GM21447 (cell line): ENCODE measurements around the gene ELOVL3.

ENCODE experiments used
- ATAC-seq: cut with Tn5 transposase; IDR thresholded peaks from one replicate; pipeline ENCODE4 v1.9.1; 2021; ENCODE audit not compliant: unreplicated experiment

Gene ELOVL3

GRCh38 chr10:102226542-102226870 lies 407 bp downstream of the ELOVL3 start:
- no peak for ATAC-seq

DNA sequence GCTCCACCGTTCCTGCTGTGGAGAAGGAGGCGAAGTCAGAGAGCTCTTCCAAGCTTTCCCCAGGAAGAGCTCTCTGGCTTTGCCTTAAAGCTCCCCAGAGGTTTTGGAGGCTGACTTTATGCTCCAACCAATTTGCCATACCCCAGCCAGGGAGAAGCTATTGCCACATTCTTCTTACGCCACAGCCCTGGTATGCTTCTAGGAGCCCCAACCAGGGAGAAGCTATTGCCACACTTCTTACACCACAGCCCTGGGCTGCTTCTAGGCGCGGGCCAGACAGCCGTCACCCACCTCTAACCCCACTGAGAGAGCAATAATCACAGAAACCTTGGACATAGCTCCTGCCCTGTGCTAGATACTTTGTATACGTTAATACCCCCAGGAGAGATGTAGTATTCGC lies 951 bp downstream of the ELOVL3 start:
- ATAC-seq, result no peak

DNA sequence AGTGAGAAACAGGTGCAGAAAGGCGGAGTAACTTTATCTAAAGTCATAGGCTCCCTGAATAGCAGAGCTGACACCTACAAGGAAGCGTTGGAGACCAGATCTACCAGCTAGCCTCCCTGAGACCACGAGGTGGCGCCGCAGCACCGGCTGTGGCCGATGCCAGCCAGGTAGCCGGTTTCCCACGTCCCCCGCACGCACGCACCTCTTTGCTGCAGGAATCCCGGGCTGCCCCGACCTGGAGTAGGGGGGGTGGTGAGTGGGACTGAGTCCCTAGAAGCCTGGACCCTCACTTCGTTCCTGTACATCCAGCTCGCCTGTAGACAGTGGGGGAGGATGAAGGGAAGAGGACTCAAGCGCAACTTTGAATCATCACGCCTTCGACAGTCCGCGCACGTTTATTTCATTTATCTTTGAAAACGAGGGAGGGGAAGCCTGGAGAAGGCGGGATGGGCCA lies 3.7 kb downstream of the ELOVL3 start:
- no peak for ATAC-seq

DNA sequence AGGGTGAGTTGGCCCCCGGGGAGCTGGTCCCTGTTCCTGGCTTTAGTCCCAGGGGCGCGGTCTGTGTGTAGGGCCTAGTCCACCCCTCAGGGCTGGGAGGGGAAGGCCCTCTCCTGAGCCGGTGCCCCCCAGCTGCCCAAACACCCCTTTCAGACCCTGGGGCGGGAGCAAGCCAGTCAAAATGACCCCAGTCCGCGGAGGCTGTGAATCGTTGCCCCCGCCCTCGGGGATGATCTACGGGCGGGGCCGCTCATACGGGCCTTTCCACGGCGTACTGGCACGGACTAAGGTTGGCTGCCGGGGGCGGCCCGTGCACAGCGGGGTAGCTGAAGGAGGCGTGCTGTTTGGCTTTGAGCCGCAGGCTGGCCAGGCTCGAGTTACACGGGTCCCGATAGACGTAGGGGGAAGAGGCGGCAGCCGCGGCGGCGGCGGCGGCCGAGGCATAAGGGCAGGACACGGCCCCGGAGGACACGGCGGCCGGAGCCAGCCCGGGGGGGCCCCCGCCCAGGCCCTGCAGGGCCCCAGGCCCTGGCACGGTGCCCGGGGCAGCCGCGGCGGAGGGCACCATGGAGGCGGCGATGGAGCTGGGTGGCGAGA lies 4.3 kb downstream of the ELOVL3 start:
- ATAC-seq, result no peak

- no peak for ATAC-seq
Measured at GRCh38 chr10:102230861-102231356, 4.8 kb downstream of the ELOVL3 start.

DNA sequence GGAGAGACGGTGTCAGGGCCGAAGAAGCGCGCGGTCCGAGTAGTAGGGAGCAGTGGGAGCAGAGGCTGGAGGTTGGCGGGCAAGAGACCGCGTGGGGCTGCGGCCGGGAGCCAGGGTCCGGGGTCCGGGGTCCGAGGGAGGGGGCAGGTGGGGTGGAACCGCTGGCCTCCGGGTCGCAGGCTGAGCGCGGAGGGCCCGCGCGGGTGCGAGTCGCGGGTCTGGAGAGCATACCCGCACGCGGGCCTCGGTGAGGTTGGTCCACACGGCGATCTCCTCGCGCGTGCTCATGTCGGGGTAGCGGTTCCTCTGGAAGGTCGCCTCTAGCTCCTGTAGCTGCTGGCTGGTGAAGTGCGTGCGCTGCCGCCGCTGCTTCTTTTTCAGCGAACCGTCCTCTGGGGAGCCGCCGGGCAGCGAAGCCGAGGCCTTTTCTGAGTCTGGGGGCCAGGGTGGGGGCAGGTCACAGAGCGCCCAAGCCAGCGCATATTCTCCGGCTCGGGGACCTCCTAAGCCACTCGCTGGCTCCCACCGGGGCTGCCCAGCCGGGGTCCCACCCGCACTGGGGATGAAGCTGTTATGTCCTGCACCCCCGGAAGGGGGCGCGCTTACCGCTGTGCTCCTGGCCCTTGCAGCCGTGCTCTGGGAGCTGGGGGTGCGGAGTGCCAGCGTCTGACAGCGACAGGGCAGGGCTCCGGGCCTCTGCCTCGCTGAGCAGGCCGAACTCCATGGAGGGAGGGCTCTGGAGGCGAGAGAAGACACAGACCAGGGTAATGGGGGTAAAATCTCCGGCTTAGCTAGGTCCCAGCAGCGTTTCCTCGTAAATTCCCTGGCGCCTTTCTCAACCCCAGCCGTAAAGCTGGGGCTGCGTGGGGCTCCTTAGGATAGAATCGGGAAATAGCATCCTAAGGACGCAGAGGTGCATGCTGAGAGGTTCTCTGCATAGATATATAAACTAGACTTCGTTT lies 5.5 kb downstream of the ELOVL3 start:
- ATAC-seq, result no peak

DNA sequence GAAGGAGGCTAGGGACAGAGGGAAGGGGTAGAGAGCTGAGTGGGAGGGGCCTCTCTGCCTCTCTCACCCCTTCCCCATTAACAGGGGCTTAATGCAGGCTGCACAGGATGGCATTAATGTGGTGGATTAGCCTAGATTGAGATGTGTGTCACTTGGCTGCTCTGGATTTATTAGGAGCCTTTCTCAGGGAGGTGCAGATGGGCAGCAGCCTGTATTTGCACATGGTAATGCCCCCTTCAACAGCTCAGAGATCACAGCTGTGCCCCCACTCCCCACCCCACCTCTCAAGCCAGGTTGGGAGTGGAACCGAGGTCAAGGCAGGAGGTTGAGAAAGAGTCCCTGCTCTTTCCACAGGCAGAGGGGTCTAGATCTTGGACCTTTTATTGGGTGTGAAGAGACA lies 7.9 kb downstream of the ELOVL3 start:
- ATAC-seq, result no peak

DNA sequence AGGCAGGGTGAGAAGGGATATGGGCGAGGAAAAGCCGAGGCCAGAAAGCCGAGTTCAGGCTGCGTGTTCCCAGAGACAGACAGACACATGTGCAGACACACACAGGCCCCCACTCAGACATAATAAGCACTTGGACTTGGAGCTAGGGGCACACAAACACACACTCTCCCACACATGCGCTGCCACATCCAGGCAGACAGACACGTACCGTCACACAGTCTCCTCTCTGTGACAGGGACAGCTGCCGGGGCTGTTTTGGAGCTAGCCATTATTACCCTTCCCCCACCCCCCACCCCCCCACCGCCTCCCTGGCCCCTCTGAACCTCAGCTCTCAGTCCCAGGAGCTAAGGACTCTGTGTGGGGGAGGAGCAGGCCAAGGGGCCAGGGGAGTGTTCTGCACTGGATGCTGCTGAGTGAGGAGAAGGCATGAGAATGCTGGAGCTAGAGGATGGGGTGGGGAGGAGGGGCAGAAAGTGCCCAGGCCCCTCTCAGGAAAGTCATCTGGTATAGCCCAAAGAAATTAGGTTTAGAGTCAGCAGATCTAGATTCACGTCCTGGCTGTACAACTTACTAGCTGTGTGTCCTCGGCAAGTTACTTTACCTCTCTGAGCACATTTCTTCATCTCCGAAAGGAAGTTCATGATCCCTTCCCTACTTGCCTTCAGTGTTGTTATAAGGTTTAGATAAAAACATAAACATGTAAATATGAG lies 8.9 kb downstream of the ELOVL3 start:
- no peak for ATAC-seq

DNA sequence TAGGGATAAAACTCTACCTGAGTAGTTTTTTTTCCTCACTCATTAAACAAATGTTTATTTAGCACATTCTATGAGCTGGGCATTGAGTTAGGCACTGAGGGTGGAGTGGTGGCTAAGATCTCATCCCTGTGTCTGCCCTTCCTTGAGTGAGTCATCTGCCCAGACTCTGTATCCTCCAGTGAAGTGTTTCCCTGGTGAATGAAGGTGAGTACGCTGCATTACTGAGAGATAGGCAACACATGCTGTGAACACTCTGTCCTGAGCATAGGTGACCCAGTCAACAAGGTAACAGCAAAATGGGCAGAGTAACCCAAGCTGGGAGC lies 9.5 kb downstream of the ELOVL3 start:
- ATAC-seq, result no peak

- ATAC-seq, result no peak
Measured at GRCh38 chr10:102236006-102236405, 9.9 kb downstream of the ELOVL3 start.

- no peak for ATAC-seq
Measured at GRCh38 chr10:102237711-102238252, 11.7 kb downstream of the ELOVL3 start.

DNA sequence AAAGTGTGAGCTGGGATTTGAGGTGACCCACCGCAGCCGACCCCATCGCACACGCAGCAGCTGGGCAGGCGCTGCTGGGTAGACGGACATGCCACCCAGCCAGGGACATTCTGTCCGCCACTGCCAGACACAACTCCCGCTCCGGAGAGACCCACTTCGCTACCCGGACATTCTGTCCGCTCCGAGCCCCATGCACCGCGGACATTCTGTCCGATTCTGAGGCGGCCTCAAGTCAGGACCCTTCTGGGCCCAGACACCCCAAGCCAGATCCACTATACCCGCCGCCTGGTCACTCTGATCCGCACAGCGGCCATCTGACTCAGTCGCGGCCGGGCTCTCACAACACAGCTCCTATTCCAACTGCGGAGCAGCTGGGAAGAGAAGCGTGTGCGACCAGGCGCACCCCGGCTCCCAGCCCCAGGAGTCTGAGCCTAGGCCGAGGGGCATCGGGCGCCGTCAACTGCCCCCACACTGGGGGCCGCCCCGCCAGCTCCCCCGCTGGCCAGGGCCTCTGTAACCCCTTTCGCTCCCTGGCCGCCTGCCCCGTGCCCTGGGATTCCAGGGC lies 14.4 kb downstream of the ELOVL3 start:
- no peak for ATAC-seq

- no peak for ATAC-seq
Measured at GRCh38 chr10:102241032-102241443, 14.9 kb downstream of the ELOVL3 start.

DNA sequence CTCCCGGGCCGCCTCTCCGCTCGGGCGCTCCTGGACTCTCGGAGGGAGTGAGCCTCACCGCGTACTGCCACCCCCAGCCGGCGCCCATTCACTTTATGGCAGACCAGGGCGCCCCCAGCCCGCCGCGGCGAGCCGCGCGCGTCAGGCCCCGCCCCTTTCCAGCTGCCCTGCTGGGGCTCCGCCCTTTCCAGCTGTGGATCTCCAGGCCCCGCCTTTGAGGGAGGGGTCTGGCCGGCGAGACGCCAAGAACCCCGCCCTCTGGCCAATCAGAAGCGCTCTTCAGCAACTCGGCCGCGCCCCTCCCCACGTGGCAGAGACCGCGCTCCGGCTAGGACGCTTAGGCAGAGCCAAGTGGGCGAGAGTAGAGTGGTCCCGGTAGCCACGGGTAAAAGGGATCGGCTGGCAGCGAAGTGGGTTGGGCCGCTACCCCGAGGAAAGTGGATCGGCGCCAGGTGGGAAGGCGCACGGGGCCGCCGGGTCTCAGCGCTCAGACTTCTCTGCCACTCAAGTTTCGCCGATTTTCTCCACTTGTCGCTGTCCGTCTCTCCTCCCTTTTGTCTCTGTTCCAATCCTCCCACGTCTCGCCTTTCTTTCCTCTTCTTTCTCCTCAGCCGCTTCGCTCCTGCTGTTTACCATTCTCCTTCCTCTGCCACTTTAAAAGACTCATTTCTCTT lies 15.5 kb downstream of the ELOVL3 start, which contains the start of gene PITX3:
Gene PITX3 (minus strand): TSS at position 69 of the 674 bp plus-strand sequence. CDS start 9,432 bp downstream, outside the sequence.
- peak; percentile 36 for ATAC-seq

DNA sequence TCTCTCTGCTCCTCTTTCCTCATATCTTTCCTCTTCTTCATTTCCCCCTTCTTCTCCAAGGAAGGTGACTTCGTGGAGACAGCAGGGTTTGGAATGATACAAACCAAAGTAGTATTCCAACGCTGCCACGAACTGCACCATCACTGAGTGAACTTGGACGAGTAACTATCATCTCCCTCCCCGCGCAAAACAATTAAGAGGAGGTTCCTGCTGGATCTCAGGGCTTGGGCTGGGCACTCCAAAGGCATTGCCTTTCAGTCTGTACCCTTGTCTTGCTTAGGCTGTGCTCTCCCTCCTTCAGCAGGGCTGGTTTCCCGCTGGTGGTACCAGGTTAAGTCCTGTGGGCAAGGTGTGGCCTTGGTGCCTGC lies 16.0 kb downstream of the ELOVL3 start:
- ATAC-seq, result no peak

DNA sequence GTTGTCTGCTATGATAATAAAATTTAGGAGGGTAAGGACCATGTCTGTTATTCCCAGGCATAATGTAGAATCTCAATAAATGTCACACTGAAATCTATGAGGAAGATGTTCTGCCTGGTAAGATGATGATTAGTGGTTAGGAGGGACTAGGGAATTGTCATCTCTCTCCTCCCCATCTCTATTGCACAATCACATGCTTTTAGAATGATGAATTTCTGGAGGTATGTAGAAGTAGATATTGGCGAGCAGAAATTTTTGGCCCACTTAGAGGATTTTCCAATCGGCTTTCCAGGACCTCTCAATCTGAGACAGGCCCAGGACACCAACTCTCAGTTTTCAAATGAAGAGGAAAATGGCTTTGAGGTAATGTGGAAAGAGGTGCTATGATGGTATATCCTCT lies 17.2 kb downstream of the ELOVL3 start:
- ATAC-seq, result no peak

DNA sequence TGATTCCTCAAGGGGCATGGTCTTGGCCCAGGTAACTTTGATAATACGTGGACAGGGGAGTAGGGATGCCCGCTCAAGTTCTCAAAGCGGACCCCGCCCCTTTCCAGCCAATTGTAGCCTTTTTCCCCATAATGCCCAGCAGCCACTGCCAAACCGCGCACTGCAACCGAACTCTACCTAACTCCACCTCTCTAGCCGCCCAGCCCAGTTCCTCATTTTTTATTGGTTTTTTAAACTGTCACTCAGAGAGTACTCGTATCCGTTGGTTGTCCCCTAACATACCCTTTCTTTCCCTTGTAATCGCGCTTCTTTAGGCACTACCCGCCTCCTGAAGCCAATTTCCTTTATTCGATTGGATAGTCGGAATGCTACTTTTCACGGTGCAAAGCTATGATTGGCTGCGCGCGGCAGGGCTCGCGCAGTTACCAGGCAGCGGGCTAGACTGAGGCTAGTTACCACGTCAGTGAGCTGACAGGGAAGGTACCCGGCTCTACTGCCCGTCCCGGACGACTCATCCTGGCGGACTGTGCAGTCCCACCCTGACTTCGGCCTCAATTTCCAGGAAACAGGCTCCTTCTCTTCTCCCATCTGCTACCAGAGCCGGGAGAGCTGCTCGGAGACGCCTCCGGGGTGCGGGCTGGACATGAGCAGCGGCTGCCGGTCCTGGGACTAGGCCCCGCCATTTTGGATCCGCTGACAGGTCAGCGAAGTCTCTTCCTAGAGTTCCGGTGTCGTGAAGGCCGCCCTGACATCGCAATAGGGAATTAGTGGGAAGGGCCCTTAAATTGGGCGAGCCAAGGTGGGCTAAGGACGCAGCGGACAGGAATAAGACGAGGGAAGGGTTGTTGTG lies 19.2 kb downstream of the ELOVL3 start, which contains the start of gene GBF1:
Gene GBF1 (plus strand): TSS at position 451 of the 850 bp plus-strand sequence. CDS start 13,407 bp downstream, outside the sequence.
- ATAC-seq, result peak; percentile 94

DNA sequence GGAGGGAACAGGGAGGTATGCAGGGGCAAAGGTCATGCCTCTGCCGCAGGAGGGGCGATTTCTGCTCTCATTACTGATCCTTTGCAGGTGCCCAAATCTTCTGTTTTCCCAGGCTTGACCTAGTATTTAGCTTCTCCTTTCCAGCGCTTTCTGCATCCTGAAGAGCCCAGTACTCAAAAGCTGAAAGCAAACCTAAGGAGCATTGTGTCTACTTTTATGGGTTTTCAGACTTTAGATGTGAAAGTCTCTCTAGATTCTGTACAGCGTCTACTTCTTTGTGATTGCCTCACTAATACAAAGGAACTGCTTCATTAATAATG lies 19.8 kb downstream of the ELOVL3 start:
- no peak for ATAC-seq

- no peak for ATAC-seq
Measured at GRCh38 chr10:102246261-102246660, 20.2 kb downstream of the ELOVL3 start.

DNA sequence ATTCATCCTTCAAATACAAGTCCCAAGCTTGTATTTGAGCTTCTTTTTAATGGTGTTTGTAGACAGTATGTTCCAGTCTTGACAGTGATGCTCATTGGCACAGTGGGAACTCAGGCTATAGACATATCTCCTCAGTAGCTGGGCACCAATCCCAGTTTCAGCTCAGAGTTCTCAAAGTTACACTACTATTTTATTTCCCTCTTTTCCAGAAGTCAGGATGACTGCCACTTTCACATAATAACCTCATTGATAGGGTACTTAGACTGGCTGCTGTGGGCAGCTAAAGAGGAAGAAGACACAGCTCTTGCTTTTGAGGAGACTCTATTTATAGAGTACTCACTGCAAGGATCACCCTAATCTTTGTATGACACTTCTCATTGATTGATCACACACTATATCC lies 21.6 kb downstream of the ELOVL3 start:
- ATAC-seq, result no peak
